NCI-H524 (cell line): Measurements from ENCODE around the gene DEGS2.

Experiments
- DNase-seq, 2 experiments: peaks; one replicate each; lab custom pipeline; 2025; lab: John Stamatoyannopoulos, UW

DEGS2 gene

DNA sequence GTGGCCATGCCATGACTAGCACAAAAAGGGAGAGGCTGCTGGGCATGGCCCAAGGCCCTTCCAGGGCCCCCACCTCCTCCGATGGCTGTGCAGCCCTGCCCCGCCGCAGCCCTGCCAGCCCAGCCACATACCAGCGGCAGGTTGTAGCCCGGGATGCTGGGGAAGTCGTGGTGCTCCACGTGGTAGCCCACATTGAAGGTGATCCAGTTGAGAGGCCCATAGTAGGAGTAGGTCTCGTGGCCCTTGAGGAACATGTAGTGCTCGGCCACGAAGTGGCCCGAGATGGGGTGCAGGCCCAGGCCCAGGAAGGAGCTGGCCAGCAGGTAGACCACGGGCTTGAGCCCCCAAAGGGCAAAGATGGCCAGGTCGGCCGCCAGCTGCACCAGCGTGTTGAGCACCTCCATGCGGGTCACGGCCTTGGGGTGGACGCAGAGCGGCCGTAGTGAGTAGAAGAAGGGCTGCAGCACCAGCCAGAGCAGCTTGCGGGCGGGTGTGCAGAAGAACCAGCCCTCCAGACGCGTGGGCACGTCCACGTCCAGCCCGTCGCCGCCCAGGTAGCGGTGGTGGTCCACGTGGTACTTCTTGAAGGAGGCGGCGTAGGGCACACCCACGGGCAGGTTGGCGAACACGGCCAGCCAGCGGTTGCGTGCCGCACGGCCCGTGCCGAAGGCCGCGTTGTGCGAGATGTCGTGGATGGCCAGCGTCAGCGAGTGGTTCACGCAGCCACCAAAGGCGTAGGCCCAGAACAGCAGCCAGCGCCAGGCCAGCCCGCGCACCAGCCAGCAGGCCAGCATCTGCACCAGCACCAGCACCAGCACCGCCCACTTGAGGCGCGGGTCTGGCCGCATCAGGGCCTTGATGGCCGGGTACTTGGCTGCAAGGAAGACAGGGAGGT, 10.4 kb downstream of the DEGS2 start:
- DNase-seq, result no peak

DNA sequence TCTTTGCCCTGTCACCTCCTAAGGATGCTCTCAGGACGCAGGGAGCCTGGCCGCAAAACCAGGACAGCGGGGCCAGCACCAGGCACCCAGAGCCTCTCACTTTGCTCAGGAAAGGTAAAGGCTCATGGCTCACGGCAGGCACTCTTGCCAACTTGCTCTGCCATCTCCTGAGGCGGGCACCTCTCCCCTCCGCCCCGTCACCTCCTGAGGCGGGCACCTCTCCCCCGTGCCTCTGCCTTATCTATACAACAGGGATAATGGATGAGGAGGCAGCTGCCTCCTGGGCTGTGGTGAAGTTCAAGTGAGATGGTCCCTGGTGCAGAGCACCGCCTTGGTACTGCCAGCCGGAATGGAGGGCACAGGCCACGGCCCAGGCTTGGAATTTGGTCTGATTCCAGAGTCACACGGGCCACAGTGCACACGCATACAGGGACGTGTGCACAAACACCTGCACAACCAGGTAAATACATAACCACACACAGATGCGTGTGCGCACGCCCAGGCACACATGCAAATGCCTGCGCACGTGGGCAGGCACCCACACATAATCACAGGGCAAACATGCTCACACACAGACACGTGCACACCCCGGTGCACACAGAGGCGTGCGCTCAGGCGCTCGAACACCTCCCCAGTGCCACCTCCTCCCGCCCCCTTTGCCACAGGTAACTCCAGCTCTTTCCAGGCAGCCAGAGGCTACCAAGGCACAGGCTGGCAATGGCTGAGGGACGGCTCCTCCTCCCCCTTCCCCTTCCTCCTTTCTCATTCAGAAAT, 11.6 kb downstream of the DEGS2 start:
- no peak for DNase-seq

DNA sequence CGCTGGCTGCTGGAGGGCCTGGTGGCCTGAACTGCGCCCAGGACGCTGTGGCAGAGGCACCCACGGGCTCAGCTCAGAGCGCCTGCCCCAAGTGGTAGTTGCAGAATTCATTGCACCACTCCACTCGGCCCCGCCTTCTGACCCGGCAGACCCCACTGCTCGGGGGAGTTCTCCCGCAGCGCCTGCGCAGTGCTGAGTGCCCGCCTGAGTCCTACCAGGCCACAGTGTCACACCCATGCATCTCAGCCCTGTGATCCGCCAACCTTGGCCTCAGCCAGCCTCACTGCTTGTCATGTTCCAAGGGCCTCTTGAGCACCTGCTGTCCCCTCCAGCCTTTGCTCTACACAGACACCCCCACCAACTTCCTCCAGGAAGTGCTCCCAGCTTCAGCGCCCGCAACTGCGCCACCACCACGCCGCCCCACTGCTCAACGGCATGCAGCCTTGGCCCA, 12.2 kb downstream of the DEGS2 start:
- DNase-seq, result peak; percentile 33 to 61

DNA sequence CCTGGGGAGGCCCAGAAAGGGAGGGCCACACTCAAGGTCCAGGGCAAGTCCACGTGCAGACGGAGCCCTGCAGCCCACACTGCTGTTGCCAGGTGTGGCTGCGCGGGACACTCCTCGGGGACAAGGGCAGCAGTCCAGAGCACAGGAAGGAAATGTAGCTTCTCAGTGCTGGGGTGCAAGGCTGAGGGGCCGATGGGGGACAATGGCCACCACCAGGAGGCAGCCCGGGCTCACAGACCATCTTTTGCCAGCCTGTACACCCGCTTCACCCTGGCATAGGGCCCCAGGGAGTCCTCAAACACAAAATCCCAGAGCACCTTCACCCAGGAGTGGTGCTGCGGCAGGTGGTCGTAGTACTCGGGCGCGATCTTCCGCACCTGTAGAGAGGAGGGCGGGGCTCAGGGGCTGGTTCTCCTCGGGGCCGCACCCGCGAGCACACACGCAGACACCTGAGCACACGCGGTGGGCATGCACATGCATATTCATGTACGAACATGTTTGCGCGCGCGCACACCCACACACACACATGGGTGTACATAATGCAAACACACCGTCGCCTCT, 12.8 kb downstream of the DEGS2 start:
- no peak for DNase-seq

DNA sequence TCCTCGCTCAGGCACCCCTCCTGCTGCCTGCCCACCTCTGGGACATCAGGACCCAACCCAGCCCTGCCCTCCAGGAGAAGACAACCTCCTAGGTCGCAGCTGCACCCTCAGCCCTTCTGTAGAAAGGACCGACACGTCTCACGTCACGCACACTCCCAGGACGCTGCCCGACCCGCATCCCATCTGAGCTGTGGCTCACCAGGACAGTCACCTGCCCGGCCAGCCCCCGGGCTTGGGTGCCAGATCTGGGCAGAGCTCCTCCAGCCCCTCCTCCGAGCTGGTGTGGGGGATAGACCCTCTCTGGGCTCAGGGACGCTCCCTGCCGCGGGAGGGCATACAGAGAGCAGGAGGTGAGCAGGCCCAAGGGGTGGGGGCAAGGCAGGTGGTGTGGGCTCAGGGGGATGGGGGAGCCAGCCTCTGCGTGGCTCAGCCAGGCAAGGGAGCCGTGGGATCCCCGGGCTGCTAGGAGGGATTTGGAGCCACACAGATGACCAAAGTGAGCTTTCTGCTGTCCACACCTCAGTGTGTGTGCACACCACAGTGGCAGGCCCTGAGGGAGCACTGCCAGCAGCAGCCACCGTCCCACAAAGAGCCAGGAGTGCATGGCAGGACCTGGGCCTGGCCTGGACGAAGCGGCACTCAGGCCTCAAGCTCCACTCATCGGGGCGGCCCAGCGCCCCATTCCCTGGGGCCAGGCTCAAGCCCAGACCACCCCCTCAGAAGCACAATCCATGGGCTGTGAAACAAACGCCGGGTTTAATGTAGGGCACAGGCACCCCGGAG, 13.6 kb downstream of the DEGS2 start:
- DNase-seq, result no peak

DNA sequence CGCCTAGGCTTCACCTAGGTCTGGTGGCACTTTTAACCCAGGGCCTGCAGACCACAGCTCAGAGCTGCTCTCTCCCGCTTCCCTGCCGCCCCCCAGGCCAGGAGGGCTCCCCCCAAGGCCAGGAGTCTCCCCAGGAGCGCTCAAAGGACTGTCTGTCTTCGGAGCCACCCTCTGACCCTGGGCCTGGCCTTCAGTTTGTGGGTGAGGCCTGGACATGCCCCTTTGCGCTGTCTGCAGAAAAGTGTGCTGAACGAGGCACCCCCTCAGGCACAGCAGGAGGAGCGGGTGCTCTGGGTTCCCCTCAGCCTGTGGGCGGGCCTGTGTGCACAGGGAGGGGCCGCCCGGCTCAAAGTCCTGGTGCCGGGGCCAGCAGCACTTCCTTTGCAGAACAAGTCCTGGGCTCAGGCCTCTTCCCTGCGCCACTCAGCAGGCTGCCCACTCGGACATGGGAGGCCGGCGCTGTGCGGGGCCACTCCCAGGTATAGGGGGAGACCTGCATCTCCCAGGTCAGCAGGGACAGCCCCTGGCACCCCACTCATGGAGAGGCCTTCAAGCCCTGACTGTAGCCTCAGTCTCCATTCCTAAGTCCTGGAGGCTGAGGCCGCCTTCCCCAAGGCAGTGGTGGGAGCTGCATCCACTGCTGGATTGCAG, 14.3 kb downstream of the DEGS2 start:
- no peak for DNase-seq

DNA sequence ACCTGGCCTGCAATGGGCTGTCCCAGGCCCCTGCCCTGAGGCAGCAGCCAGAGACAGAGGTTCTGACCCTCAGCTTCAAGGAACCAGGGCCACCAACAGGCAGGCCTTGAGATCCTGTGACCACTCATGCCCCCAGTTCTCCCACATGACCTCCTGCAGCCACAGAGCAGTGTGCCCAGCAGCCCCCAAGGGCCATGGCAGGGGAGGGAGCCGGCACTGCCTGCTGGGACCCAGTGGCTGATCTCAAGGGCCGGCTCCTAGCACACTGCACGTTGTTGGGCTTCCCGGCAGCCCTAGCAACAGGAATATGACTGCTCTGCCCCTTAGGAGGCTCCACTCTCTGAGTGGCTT, 14.8 kb downstream of the DEGS2 start:
- no peak for DNase-seq

DNA sequence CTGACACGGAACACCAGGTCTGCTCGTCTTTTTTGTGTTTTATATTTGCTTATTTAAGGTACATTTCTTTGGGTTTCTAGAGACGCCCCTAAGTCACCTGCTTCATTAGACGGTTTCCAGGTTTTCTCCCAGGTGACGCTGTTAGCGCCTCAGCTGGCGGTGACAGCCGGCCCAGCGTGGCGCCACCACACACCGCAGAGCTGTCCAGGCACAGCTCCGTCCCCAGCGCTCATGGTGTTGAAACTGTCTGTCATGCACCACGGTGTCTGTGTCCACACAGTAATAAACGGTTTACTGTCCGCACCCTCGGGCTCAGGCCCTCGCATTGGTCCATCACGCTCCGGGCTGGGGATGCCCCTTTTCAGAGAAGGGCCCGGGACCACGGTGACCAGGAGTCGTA, 15.5 kb downstream of the DEGS2 start:
- no peak for DNase-seq

DNA sequence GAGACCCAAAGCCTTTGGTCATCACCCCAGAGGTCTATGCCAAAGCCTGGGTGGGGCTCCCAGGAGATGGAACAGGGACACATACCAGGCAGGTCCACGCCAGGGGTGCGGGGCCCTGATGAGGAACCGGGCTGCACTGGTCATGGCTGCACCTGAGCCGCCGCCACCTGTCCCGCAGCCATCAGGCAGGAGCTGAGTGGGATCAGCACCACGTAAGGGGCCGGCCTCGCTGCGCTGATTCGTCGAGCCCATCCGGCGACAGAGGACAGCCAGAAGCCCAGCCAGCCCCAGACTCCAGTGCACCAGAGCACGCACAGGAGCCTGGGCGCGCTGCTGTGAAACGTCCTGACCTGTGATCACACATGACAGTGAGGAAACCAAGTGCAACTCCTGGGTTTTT, 15.9 kb downstream of the DEGS2 start:
- no peak for DNase-seq

DNA sequence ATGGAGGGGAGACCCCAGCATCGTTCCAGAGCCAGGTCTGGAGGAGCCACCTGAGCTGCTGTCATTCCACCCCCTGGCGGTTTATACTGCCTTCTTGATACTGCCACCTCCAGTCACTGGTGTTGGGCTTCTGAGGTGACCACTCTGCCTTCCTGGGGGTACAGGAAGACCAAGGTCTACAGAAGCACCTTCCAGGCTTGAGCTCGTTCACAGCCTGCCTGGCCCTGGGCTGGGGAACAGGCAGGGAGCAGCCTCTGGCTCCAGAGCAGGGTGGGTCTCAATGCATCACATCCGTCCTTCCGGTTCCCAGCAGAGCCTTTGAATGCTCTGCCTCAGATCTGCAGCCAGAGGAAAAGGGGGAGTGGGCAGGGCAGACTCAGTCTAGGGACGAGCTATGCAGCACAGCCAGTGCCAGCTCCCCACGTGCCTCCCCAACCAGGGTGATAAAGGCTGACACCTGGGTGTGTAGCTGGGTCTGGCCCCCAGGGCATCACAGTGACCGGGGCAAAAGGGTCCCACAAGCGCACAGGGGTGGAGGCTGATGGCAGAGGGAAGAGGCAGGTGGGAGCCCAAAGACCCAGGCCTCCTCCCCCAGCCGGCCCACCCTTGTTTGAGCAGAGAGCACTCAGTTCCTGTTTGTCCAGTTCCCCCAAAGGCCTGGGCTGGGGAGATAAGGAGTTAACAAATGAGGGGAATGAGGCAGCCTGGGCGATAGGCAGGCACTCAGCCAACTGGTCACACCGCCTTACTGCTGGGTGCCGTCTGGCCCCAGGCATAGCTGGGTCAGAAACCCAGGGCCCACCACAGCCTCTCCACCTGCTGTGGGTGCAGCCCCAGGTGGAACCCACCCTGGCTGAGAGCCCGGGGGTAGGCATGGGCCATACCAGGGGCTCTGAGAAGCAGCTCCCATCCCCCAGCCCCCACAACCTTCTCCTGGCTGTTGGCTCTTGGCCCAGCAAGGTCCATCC, 17.1 kb downstream of the DEGS2 start:
- no peak for DNase-seq

DNA sequence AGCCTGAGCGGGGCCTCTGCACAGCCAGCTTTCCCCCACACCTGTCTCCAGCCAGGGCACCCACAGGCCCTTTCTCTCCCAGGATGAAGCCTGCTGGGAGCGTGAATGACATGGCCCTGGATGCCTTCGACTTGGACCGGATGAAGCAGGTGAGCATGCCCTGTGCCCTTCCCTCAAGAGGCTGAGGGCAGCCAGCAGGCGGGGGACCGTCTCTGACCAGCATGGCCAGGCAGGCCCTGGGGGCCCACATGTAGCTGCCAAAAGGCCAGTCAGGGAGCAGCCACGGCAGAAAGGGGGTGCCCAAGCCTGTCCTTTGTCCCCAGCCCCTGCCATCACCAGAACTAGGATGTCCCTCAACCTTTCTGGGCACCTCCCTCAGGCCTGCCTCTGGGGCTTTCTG, 18.3 kb downstream of the DEGS2 start:
- no peak for DNase-seq

DNA sequence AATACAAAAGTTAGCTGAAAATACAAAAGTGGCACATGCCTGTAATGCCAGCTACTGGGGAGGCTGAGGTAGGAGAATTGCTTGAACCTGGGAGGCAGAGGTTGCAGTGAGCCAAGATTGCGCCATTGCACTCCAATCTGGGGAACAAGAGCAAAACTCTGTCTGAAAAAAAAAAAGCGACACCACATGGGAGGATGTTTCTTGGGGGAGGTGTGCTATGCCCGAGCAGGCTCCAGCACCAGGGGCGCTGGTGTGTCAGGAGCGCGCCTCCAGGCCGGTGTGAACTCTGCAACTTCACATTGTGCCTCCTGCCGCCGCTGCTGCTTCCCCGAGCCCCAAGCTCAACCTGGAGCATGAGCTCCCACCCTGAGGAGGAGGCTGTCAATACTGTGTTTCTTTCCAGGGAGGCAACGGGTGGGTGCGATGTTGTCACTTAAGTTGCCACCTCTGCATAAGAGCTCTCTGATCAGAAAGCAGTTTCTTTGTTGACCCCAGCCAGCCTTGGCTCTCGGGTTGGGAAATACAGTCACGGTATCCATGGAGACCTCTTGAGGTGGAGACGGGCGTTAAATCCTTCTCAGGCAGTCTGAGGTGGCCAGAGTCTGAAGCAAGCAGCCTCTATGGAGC, 18.9 kb downstream of the DEGS2 start:
- no peak for DNase-seq

DNA sequence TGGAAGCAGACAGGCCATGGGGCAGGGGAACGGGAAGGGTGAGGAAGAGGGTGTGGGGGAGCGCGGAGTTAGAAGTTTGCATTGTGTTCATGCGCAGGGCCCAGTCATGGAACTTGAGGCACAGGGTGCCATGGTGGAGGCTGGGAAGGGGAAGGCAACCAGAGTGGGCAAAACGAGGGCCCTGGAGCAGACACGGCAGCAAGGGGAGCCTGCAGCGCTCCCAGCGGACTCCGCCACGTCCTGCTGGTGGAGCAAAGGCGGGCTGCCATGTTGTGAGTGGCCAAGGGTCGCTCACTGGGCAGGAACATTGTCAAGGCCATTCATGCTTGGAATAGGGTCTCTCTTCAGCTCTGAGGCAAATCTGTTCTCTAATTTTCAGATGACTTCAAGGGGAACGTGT, 20.5 kb downstream of the DEGS2 start:
- DNase-seq, result no peak

DNA sequence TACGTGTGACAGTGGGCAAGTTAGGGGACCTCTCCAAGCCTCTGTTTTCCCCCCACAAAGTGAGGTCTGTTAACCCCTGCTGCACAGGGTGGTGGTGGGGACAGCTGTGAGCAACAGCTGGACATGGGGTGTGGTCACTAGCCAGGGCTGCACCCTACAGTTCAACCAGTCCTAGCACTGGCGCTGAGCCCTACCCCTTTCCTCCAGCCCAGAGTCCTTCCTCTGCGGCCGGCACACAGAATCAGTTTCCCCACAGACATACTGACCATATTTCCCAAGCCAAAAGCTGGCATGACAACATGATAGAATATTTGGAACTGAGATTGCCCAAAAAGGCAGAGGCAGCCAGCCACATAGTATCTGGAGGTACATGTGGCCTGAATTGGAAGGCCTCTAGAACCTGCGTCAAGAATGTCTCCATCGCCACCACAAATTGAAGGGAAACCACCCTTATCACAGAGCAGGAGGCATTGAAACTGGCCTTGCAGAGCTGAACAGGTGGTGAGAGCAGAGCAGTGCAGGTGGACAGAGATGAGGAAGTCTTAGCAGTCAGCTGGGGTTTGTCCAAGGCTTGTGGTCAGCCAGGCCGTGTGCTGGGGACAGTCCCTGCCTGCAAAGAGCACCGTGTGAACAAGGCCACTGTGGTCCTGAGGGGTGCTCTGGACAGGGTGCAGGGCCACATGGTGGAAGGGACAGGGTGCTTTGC, 21.2 kb downstream of the DEGS2 start:
- DNase-seq, result no peak

DNA sequence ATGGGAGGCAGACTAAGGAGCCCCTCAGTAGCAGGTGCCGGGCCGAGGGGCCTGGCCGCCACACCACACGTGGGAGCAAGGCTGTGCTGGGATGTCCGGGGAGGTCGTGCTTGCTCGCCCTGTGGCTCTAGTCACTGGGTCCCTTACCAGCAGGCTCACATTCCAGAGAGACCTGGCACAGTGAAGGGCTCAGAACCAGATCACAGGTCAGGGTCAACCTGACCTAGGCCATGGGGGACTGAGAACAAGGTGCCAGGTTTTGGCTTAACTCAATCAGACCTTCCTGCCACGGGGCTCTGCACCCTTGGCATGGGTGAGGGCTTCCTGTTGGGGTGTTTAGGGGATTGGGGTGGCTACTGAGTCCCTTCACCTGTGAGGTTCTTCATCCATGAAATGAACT, 22.3 kb downstream of the DEGS2 start:
- no peak for DNase-seq

DNA sequence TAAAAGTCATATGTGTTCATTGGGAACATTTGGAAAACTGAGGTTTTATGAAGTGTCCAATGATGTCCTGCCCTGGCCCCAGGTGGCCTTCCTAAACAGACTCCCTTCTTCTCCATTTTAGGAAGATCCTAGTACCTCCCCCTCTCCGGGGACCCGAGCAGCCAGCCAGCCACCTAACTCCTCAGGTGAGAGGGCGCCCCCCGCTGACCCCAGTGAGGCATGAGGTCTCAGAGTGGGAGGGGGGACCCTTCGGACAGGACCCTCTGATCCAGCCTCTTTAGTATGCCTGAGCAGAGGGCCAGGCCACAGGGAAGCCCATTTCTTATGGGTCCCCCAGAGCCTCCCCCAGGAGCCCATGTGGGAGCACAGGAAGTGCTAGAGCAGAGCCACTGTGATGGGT, 23.7 kb downstream of the DEGS2 start:
- no peak for DNase-seq

DNA sequence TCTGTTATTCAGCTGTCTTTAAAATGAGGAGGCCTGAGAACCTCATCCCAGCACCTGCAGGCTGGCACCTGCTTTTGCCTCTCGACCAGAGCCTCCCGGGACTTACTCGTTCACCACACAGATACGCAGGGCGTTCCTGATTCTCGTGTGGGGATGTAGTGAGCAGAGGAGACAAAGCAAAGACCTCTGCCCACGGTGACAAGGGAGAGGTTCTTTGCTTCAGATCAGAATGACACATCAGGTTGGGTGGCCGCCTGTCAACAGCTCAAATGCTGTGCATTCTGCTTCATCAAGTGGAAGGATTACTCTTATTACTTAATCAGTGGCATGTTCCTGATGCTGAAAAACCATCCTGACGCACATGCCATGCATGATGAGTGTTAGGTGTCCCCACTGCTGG, 24.4 kb downstream of the DEGS2 start:
- no peak for DNase-seq

DNA sequence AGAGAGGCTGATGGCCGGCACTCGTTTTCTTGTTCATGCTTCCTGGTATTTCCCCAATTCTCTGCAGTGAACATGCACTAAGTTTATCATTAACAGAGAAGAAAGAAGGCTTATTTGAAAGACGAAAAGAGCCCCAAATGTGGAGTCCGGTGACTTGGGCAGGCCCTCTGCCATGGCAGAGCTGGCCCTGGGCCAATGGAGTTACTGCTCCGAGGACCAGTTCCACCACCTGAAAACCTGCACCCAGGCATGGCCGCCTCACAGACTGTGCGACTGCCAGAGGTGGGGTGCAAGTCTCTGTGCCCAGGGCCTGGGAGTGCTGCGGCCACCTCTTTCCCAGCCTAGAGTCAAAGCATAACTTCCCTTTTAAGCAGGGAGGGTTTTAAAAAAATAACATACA, 24.9 kb downstream of the DEGS2 start:
- DNase-seq, result no peak

DNA sequence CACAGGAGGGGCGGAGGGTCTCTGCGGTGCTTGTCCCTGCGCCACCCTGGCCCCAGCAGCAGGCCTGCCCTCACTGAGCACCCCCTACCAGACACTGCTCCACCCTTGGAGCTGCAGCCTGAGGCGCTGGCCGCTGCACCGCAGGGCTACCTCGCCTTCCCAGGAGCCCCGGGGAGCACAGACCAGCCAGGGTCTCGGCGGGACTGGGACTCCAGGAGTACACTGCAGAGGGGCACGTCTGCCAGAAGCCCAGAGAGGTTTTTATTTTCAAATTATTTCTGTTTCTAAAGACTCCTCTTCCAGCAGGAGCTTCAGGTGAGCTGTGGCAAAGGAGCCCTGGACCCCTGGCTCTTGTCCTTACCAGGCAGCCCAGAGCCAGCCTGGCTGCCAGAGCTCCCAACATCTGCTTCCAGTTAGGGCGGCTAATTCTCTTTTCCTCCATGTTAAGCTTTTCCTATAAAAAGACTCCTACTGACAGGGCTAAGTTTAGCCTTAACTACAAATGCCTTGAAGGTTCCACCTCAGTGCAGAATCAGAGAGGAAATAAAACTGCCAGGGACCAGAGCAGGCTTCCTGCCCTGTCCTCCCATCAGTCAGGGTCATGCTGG, 26.4 kb downstream of the DEGS2 start:
- DNase-seq, result no peak
